GM12892 (cell line): ENCODE data around the gene ETHE1.
"Not testable (repeated sequence)": the region's sequence is repeated elsewhere in the genome, so short reads cannot be mapped to it uniquely, and the experiment has no call there.

Experiments used
- DNase-seq: peaks from one replicate; pipeline ENCODE4 v3.0.0; 2011; ENCODE audit not compliant: insufficient read length
- FAIRE-seq: peaks from 2 replicates; lab custom pipeline; 2011; peaks lifted over from hg19 to GRCh38; lab: Jason Lieb, UNC
- POLR2A ChIP-seq: IDR thresholded peaks from 2 replicates; pipeline ENCODE4 v1.6.1; 2011; ENCODE audit warnings: low read depth, low read length, control low read depth
- POLR2AphosphoS5 ChIP-seq: IDR thresholded peaks from 2 replicates; pipeline ENCODE4 v1.6.1; 2011; ENCODE audit warnings: low read depth, low read length, control low read depth
- TAF1 ChIP-seq: IDR thresholded peaks from 2 replicates; pipeline ENCODE4 v1.6.1; 2011; ENCODE audit warnings: low read depth, mild to moderate bottlenecking, control low read depth, low read length, borderline replicate concordance

ETHE1 gene

DNA sequence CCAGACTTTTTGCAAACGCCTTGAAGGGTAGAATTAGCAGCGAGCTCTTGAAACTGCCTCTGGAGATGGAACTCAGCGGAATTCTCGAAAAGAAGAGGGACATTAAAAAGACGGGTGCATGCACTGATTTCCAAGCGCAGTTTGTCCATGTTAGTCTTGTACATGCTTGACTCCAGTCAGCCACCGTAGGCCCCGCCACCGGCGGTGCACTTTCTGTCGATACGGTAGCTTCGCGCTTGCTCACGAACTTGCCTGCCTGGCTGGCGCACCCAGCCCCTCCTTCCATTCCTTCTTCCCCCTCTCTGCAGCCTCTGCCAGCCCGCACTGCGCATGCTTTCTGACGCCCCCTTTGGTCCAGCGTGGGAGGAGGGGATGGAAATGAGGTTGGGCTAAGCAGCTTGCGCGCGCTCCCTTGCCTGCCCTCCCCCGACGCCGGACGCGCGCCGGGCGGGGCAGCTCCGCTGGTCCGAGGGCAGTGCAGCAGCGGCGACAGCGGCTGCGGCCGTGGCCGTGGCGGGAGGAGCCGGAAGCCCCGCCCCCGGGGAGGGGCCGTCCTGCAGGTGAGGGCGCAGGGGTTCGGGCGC lies 6.1 kb upstream of the ETHE1 start, which contains the start of gene ZNF575:
Gene ZNF575 (plus strand): TSS at position 227 of the 584 bp plus-strand sequence. CDS start 1,235 bp downstream, outside the sequence.
- TF ChIP-seq TAF1 = no peak
- TF ChIP-seq POLR2A = peak; percentile 29; the same call in 1 of the 2 replicates
- peak; percentile 97 for FAIRE-seq
- DNase-seq = peak; percentile 78

DNA sequence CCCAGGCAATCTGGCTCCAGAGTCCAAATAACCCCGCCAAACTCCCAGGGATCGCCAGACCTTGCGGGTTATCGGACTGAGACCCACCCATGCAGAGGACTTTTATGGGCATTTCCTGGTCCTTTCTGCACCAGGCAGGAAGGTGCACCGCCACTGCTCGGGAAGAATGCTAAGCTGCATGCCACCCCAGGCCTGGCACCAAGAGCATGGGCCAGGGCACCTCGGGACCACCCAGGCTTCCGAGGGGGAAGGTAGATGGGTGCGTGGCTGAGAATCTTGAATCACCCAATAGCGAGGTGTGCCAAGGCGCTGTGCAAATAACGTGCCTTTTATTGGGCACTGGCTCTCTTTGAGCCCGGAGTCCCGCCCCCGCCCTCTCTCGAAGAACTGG lies 5.6 kb upstream of the ETHE1 start:
- no peak for FAIRE-seq

GRCh38 chr19:43527860-43528622 lies 1.0 kb upstream of the ETHE1 start:
- TF ChIP-seq POLR2AphosphoS5 (no peak), TAF1 (no peak), POLR2A (no peak)
- DNase-seq (no peak), FAIRE-seq (no peak)

More for the DNA sequence above, 5.6 kb upstream of the ETHE1 start:
- TF ChIP-seq POLR2AphosphoS5 (no peak), TAF1 (no peak), POLR2A (no peak)
- DNase-seq = no peak

GRCh38 chr19:43525836-43526771 lies 897 bp downstream of the ETHE1 start:
- FAIRE-seq (peak; percentile 5), DNase-seq (no peak)
- TF ChIP-seq POLR2AphosphoS5 = no peak
- TF ChIP-seq POLR2A = no peak
- no peak for TF ChIP-seq TAF1

- FAIRE-seq (peak; percentile 84), DNase-seq (no peak)
- TF ChIP-seq POLR2AphosphoS5 = no peak
- no peak for TF ChIP-seq TAF1
- TF ChIP-seq POLR2A = no peak
Observed at GRCh38 chr19:43524922-43525835, 1.8 kb downstream of the ETHE1 start.

- DNase-seq, FAIRE-seq: not testable (repeated sequence)
Observed at GRCh38 chr19:43523696-43524095, 3.3 kb downstream of the ETHE1 start.

- FAIRE-seq (no peak), DNase-seq (no peak)
- no peak for TF ChIP-seq POLR2A
- no peak for TF ChIP-seq POLR2AphosphoS5
- no peak for TF ChIP-seq TAF1
Observed at GRCh38 chr19:43522929-43523328, 4.1 kb downstream of the ETHE1 start.

- no peak for DNase-seq
- peak; percentile 86 for FAIRE-seq
- TF ChIP-seq TAF1 (no peak), POLR2A (no peak), POLR2AphosphoS5 (no peak)
Observed at GRCh38 chr19:43519436-43520088, 7.4 kb downstream of the ETHE1 start.

- no peak for FAIRE-seq
- TF ChIP-seq POLR2AphosphoS5 (no peak), POLR2A (no peak)
- no peak for DNase-seq
Observed at GRCh38 chr19:43518051-43518450, 8.9 kb downstream of the ETHE1 start.

- not testable (repeated sequence) for DNase-seq
Observed at GRCh38 chr19:43512399-43512798, 14.6 kb downstream of the ETHE1 start.

More at GRCh38 chr19:43512399-43512798, 14.6 kb downstream of the ETHE1 start:
- not testable (repeated sequence) for FAIRE-seq
